Spleen (tissue), 11 donors: ENCODE results near the gene UBL7. TPM values are rescaled to one million over a fixed set of nuclear protein-coding genes. Genes with fewer than 3 reads are reported as not detected.
A peak's percentile ranks its signal among the peaks of the same experiment; 100 is the strongest.

Experiments used
- DNase-seq: peaks from one replicate; pipeline ENCODE4 v3.0.0-alpha.2; 2020
- H3K27ac ChIP-seq, 8 donors: fragments of 200-600 bp; sonication (generic) in 7 of 8; 1 replicate in 4 of 8; 2 replicates in 4 of 8; pipeline versions ENCODE4 v1.5.0 to v1.8.0; 2016 to 2021; ENCODE audit warnings: inconsistent platforms in 4 of 8, mild to moderate bottlenecking in 4 of 8, moderate library complexity in 1 of 8
- H3K27me3 ChIP-seq, 7 donors: fragments of 200-600 bp; sonication (generic) in 6 of 7; replicated peaks in 1 of 7; 1 replicate in 4 of 7; 2 replicates in 3 of 7; pipeline versions ENCODE4 v1.5.0 to v1.8.0; 2016 to 2021; ENCODE audit warnings: inconsistent platforms in 3 of 7, mild to moderate bottlenecking in 1 of 7
- H3K36me3 ChIP-seq, 6 donors: fragments of 200-600 bp; sonication (generic) in 5 of 6; 1 replicate in 4 of 6; 2 replicates in 2 of 6; pipeline versions ENCODE4 v1.5.0 to v1.8.0; 2016 to 2021; ENCODE audit warnings: inconsistent platforms in 2 of 6
- H3K4me1 ChIP-seq, 6 donors: fragments of 200-600 bp; sonication (generic) in 5 of 6; 1 replicate in 3 of 6; 2 replicates in 3 of 6; pipeline versions ENCODE4 v1.5.0 to v1.8.0; 2016 to 2021; ENCODE audit warnings: inconsistent platforms in 3 of 6
- H3K4me3 ChIP-seq, 8 donors: fragments of 200-600 bp; sonication (generic) in 7 of 8; 1 replicate in 4 of 8; 2 replicates in 4 of 8; pipeline versions ENCODE4 v1.5.0 to v1.8.0; 2016 to 2021; ENCODE audit warnings: inconsistent platforms in 4 of 8, mild to moderate bottlenecking in 4 of 8, moderate library complexity in 2 of 8
- H3K9me3 ChIP-seq, 8 donors: fragments of 200-600 bp; sonication (generic) in 7 of 8; 1 replicate in 4 of 8; 2 replicates in 4 of 8; pipeline versions ENCODE4 v1.5.0 to v1.8.0; 2016 to 2021; ENCODE audit warnings: inconsistent platforms in 4 of 8
- POLR2A ChIP-seq, 3 donors: fragments of 450-650 bp; IDR thresholded peaks; one replicate each; pipeline ENCODE4 v1.5.1; 2017; ENCODE audit warnings: antibody characterized with exemption in 3 of 3, mild to moderate bottlenecking in 1 of 3
- POLR2AphosphoS5 ChIP-seq, 3 donors: sonication (generic); formaldehyde crosslinking; IDR thresholded peaks; one replicate each; pipeline ENCODE4 v1.5.1; 2017; ENCODE audit warnings: antibody characterized with exemption in 3 of 3
- WGBS, 5 donors: extraction: QIAGEN DNeasy Blood & Tissue Kit in 3 of 5; methylation state at CpG; one replicate each; pipeline versions ENCODE4 v1.1.5 to v1.1.7; 2013 to 2018; 5-methylcytosine and 5-hydroxymethylcytosine counted together
- intact Hi-C: fragments of 100-400 bp; cut with DNase I; formaldehyde crosslinking; loops from one replicate; pipeline ENCODE4 v1.15.0; 2023; ENCODE audit warnings: low total_unique reads
- polyA plus RNA-seq, 3 donors: library from polyadenylated mRNA; stranded (reverse); fragments of 200-250 nt; gene quantifications; one replicate each; pipeline ENCODE4 v1.2.1, GENCODE V29; 2013
- total RNA-seq, 7 donors: library from RNA; depleted of rRNA in 3 of 7; stranded (reverse); fragments of >200 nt in 3 of 7; fragmentation: NEBNext Ultra II Directional in 4 of 7; extraction: Animal tissue kit (Norgen Biotek cat#: 25700) in 4 of 7; gene quantifications; one replicate each; pipeline versions ENCODE4 v1.1.0 to v1.2.1, GENCODE V29; 2016 to 2021
- TF ChIP-seq, protein P1 (sequence below), 11 experiments: fragments of 200-600 bp in 7 of 11; fragments of 450-650 bp in 4 of 11; sonication (generic) in 4 of 11; IDR thresholded peaks in 8 of 11; conservative IDR thresholded peaks in 3 of 11; 1 replicate in 7 of 11; 2 replicates in 4 of 11; pipeline versions ENCODE4 v1.4.0 to v1.8.0; 2016 to 2021; ENCODE audit warnings: antibody characterized with exemption in 11 of 11, inconsistent platforms in 4 of 11, mild to moderate bottlenecking in 1 of 11
- donor health status: healthy with polysubstance abuse.
- donor health status: DM: no; HTN: no; CAD: no; lungs with moderate emphysema.
- donor health status: DM: no; HTN: no; CAD: no.
- donor health status: Bipolar disorder and iron deficiency.
- donor health status: healthy.
- donor health status: DM: no; HTN: no; CAD: no.
- donor health status: DM: yes; HTN: yes; CAD: no.

The UBL7 gene
- total and polyA plus RNA-seq, 10 donors, result 36.9 to 83.9 (median 47.7) TPM

DNA sequence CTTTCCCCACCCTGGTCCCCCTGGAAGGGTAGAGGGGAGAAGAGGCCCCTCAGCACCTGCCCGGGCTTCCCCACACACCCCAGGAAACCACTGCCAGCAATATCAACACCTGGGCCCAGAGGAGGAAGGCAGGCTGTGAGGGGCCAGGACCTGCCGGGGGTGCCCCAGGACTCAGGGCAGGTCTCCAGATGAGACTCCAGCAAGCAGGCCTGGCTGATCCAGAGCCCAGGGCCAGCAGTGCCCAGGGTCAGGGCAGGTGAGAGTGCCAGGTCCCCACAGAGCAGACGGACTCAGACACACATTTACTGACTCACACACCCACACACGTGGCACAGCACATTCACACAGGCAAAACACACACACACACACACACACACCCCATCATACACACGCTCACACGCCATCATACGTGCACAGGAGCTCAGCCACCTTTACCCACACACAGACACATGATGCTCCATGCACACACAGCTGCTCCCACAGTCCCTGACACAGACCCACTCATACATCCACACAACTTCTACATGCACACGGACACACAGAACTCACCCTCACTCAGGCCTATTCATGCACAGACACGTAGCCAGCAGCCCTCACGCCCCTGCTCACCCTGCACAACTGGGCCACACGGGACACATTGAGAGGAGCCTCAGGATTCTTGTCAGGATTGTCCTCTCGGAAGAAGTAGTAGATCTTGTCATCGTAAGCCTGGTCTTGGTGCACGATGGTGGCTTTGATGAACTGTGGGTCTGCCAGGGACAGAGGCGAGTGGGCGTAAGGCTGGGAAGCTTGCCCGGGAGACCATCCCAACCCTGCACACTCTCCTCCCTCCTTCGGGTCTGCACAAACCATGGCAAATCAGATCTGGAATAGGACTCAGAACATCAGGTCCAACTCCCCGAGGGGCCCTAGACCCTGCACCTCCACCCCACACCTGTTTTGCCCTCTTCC, 44.7 kb downstream of the UBL7 start:
- Histone ChIP-seq H3K27me3 (no peaks in the 10 kb centered on the region), H3K27ac (peak overlapping the region in 5 of 8 donors; percentile 48 to 97 (median 93)), H3K4me3 (no peak overlapping the region), H3K4me1 (peaks cover 10 to 100% (median 79%) of the 10 kb centered on the region in 6 donors), H3K36me3 (peaks cover 0 to 82% (median 69%) of the 10 kb centered on the region in 6 donors), H3K9me3 (no peaks in the 10 kb centered on the region)
- WGBS, 5 donors, result 72 to 80% (median 77%) methylated on average over 17 to 19 of the region's 19 CpGs
- no peak for DNase-seq
- intact Hi-C loops, result no loop called here
- no peak for TF ChIP-seq POLR2A (IDR thresholded peaks at IDR 0.05)

DNA sequence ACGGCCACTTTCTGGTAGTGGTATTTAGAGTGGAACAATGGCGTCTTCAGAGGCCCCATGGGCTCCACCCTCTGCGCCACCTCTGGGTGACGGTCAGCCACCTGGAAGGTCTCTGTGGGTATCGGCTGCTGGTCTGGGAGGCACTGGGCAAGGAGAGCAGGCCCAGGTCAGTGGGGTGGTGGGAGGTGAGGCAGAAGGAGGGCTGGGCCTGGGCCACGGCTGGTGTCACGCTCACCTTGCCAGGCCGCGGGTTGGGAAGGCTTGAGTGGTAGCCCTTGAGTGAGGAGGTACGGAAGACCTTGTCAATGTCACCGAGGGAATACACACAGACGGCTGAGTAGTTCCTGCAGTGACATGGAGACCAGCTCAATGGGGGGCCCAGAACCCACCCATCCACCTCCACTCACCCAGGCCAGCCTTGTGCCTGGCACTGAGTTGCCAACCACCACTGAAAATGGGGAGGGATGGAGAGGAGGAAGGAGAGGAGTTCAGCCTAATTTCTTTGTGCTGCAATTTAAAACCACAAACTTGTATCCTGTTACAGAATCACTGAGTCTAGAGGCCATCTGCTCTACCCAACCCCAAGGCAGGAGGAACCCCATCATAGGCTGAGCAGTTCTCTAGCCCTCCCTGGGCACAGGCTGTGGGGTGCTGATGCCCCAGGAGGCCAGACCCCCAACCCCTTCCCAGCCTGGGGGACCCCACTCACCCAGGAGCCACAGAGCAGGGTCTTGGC, 46.2 kb downstream of the UBL7 start:
- Histone ChIP-seq H3K27me3 (no peaks in the 10 kb centered on the region), H3K27ac (peak overlapping the region in 5 of 8 donors; percentile 10 to 93 (median 55)), H3K4me3 (no peak overlapping the region)

DNA sequence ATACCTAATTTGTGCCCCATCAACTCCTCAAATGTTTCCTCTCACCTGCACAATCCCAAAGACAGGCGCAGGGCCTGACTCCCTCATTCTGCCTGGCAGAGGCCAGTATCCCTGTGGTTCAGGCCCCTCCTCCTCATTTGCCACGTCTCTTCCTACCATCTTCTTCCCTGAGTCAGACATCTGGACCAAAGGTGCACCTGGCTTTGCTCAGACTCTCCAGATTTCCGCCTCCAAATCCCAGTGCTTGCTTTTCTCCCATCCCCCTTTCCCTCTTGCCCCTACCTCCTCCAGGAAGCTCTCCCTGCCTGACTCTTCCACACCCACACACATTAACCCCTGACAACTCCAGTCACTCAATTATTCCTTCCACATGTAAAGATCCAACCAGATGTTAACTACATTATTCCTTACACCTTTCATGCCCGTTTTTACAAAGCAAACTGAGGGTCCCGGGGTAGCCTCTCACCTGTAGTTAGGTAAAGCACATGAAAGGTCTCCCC, 46.8 kb downstream of the UBL7 start:
- intact Hi-C loops, result no loop called here
- no peak for DNase-seq
- Histone ChIP-seq H3K27me3 (no peaks in the 10 kb centered on the region), H3K27ac (peak overlapping the region in 4 of 8 donors; percentile 55 to 93 (median 86)), H3K9me3 (no peaks in the 10 kb centered on the region), H3K4me1 (peaks cover 0 to 100% (median 73%) of the 10 kb centered on the region in 6 donors), H3K4me3 (no peak overlapping the region), H3K36me3 (peaks cover 0 to 100% (median 84%) of the 10 kb centered on the region in 6 donors)
- no peak for TF ChIP-seq POLR2AphosphoS5 (IDR thresholded peaks at IDR 0.05)
- no peak for TF ChIP-seq POLR2A (IDR thresholded peaks at IDR 0.05)
- TF ChIP-seq, protein P1, sequence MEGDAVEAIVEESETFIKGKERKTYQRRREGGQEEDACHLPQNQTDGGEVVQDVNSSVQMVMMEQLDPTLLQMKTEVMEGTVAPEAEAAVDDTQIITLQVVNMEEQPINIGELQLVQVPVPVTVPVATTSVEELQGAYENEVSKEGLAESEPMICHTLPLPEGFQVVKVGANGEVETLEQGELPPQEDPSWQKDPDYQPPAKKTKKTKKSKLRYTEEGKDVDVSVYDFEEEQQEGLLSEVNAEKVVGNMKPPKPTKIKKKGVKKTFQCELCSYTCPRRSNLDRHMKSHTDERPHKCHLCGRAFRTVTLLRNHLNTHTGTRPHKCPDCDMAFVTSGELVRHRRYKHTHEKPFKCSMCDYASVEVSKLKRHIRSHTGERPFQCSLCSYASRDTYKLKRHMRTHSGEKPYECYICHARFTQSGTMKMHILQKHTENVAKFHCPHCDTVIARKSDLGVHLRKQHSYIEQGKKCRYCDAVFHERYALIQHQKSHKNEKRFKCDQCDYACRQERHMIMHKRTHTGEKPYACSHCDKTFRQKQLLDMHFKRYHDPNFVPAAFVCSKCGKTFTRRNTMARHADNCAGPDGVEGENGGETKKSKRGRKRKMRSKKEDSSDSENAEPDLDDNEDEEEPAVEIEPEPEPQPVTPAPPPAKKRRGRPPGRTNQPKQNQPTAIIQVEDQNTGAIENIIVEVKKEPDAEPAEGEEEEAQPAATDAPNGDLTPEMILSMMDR (IDR thresholded peaks at IDR 0.05 in 8 of 11, conservative IDR thresholded peaks at IDR 0.05 in 3 of 11), result no peak
- 86 to 93% (median 89%) methylated on average over 5 of the region's 5 CpGs for WGBS, 5 donors

More for the DNA sequence above, 46.2 kb downstream of the UBL7 start:
- Histone ChIP-seq H3K4me1 (peaks cover under 1 to 100% (median 77%) of the 10 kb centered on the region in 6 donors), H3K9me3 (no peaks in the 10 kb centered on the region), H3K36me3 (peaks cover 0 to 96% (median 84%) of the 10 kb centered on the region in 6 donors)
- TF ChIP-seq, protein P1 (IDR thresholded peaks at IDR 0.05 in 8 of 11, conservative IDR thresholded peaks at IDR 0.05 in 3 of 11), result no peak
- TF ChIP-seq POLR2A (IDR thresholded peaks at IDR 0.05) (no peak), POLR2AphosphoS5 (IDR thresholded peaks at IDR 0.05) (peak in 2 of 3 donors; percentile 20 to 64)
- intact Hi-C loops, result no loop called here
- WGBS, 5 donors, result 87 to 96% (median 93%) methylated on average over 12 of the region's 12 CpGs
- DNase-seq, result no peak

DNA sequence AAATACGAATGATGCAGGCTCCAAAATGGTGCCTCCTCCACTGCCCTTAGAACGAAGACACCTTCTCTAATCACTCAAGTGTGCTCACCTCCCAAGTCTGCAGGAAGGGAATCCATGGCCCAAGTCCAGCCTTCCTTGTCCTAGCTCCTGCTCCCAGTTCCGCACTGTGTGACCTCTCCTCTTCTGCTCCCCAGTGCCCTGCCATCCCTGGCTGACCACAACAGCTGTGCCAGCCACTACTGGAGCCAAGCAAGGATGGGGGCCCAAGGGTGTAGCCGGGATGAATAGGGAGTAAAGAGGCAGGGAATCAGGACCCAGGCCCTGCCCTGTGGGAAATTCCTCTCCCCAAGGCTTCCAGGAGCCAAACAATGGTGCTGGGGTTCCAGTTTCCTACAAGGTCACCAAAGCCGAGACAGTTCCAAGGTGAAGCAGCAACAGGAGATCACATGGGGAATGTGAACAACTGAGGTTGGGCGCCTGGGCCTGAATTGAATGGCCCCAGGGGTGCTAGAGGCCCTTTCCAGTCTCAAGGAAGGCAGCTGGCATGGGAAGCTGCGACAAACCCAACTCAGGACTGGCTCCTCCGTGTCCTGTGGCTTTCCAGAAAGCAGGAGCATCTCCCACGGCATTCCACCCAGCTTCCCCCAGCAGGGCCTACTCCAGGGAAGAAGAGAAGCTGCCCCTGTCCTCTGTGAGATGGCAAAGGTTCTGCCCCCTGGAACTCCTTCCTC, 47.4 kb downstream of the UBL7 start:
- peak overlapping the region in 5 of 8 donors; percentile 48 to 93 (median 85) for H3K27ac ChIP-seq
- 74 to 86% (median 82%) methylated on average over 9 of the region's 9 CpGs for WGBS, 5 donors
- DNase-seq, result no peak
- H3K4me1 ChIP-seq, result peaks cover 0 to 100% (median 70%) of the 10 kb centered on the region in 6 donors
- peaks cover 0 to 97% (median 84%) of the 10 kb centered on the region in 6 donors for H3K36me3 ChIP-seq
- no peaks in the 10 kb centered on the region for H3K27me3 ChIP-seq
- no peak overlapping the region for H3K4me3 ChIP-seq
- intact Hi-C loops, result no loop called here
- no peaks in the 10 kb centered on the region for H3K9me3 ChIP-seq
- TF ChIP-seq, protein P1 (IDR thresholded peaks at IDR 0.05 in 8 of 11, conservative IDR thresholded peaks at IDR 0.05 in 3 of 11), result no peak
- TF ChIP-seq POLR2AphosphoS5 (IDR thresholded peaks at IDR 0.05), result peak; percentile 14 to 63 (median 22)
- no peak for TF ChIP-seq POLR2A (IDR thresholded peaks at IDR 0.05)
